Fibroblast of skin of left quadriceps (primary cell): ENCODE results near the gene ELFN2.
"Not testable (repeated sequence)": the region's sequence is repeated elsewhere in the genome, so short reads cannot be mapped to it uniquely, and the experiment has no call there.

Experiments
- DNase-seq, 2 experiments: peaks; one replicate each; pipeline ENCODE4 v3.0.0-alpha.2; 2013; ENCODE audit warnings: low read depth in 2 of 2

ELFN2 gene

GRCh38 chr22:37410174-37411055 lies 16.9 kb downstream of the ELFN2 start:
- DNase-seq: no peak

- no peak for DNase-seq
Measured at GRCh38 chr22:37409459-37410050, 17.7 kb downstream of the ELFN2 start.

GRCh38 chr22:37409031-37409430 lies 18.2 kb downstream of the ELFN2 start:
- no peak for DNase-seq

GRCh38 chr22:37407856-37408255 lies 19.4 kb downstream of the ELFN2 start:
- no peak for DNase-seq

- no peak for DNase-seq
Measured at GRCh38 chr22:37406441-37407235, 20.6 kb downstream of the ELFN2 start.

GRCh38 chr22:37404091-37404490 lies 23.2 kb downstream of the ELFN2 start:
- no peak for DNase-seq

- no peak for DNase-seq
Measured at GRCh38 chr22:37403267-37403960, 23.9 kb downstream of the ELFN2 start.

- DNase-seq: no peak
Measured at GRCh38 chr22:37402184-37402506, 25.1 kb downstream of the ELFN2 start.

- peak; percentile 8 to 16 for DNase-seq
Measured at GRCh38 chr22:37401401-37402183, 25.7 kb downstream of the ELFN2 start.

GRCh38 chr22:37400719-37401118 lies 26.6 kb downstream of the ELFN2 start:
- no peak for DNase-seq

- not testable (repeated sequence) for DNase-seq
Measured at GRCh38 chr22:37399457-37399856, 27.8 kb downstream of the ELFN2 start.

- DNase-seq: no peak
Measured at GRCh38 chr22:37397226-37397625, 30.1 kb downstream of the ELFN2 start.

- no peak for DNase-seq
Measured at GRCh38 chr22:37396488-37397084, 30.7 kb downstream of the ELFN2 start.

- DNase-seq: no peak
Measured at GRCh38 chr22:37394341-37394740, 32.9 kb downstream of the ELFN2 start.

GRCh38 chr22:37393746-37394145 lies 33.5 kb downstream of the ELFN2 start:
- no peak for DNase-seq

GRCh38 chr22:37392721-37393328 lies 34.5 kb downstream of the ELFN2 start:
- no peak for DNase-seq

GRCh38 chr22:37391702-37392101 lies 35.6 kb downstream of the ELFN2 start:
- no peak for DNase-seq

- no peak for DNase-seq
Measured at GRCh38 chr22:37390075-37390474, 37.2 kb downstream of the ELFN2 start.

GRCh38 chr22:37388538-37388937 lies 38.7 kb downstream of the ELFN2 start:
- DNase-seq: no peak

- DNase-seq: no peak
Measured at GRCh38 chr22:37387793-37388192, 39.5 kb downstream of the ELFN2 start.
